ENCODE measurements around the gene CD2BP2.
"Not testable (repeated sequence)": the region's sequence is repeated elsewhere in the genome, so short reads cannot be mapped to it uniquely, and the experiment has no call there.

CD2BP2 gene

DNA sequence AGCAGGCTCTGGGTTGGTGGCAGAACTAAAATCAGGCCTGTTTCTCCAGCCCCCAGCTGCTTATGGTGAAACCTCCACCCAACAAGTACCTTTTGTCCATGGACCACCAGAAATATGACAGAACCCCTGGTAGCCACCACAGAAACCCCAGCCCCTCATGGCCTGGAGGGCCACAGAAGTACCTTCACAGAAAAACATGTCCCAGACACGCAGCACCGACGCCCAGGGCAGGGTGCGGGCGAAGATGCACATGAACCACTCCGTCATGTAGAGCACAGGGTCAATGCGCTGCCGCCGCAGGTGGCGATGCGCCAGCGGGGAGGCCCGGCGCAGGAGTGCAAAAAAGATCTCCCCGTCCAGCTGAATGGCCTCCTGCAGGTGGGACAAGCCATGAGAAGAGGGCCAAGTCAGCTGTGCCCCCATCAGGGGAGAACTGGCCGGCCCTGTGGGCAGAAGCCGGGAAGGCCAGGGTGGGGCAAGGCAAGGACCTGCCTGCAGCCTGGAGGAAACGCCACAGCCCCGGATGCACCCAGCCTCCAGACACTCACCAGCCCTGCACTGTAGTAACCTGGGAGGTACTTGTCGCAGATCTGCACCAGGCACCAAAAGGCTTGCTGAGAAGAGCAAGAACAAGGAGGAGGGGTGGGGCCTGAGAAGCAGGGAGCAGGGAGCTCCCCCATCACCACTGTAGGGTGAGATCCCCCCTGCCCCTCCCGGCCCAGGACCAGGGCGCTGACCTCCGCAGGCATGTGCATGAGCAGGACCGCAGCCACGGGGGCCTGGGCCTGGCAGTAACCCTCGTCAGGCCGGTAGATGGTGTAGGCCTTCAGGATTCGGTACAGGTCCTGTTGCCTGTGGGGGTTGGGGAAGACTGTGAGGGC, 4.1 kb upstream of the CD2BP2 start:
- no peak for DNase-seq (ENCODE audit: low read depth)

DNA sequence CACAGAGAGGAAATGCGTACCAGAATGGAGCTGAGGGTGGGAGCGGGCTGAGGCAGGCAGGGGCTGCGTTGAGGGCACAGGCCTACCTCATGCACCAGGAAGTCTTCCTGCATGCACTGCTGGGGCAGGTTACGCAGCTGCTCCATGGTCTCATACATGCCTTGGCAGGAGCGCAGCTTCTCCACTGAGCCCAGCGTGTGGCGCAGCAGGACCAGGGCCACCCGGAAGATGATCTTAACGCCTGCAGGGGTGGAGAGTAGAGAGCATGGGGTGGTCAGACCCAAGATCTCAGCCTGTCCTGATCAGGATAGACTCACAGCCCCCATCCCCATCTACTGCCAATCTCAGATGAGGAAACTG, 3.4 kb upstream of the CD2BP2 start:
- no peak for DNase-seq (ENCODE audit: low read depth)

GRCh38 chr16:30357715-30358576, 2.8 kb upstream of the CD2BP2 start:
- no peak for DNase-seq (ENCODE audit: low read depth)

GRCh38 chr16:30357085-30357714, 2.1 kb upstream of the CD2BP2 start:
- no peak for DNase-seq (ENCODE audit: low read depth)

GRCh38 chr16:30356401-30357084, 1.4 kb upstream of the CD2BP2 start:
- no peak for DNase-seq (ENCODE audit: low read depth)

- DNase-seq (ENCODE audit: low read depth), result no peak
Observed at GRCh38 chr16:30355954-30356308, 823 bp upstream of the CD2BP2 start.

DNA sequence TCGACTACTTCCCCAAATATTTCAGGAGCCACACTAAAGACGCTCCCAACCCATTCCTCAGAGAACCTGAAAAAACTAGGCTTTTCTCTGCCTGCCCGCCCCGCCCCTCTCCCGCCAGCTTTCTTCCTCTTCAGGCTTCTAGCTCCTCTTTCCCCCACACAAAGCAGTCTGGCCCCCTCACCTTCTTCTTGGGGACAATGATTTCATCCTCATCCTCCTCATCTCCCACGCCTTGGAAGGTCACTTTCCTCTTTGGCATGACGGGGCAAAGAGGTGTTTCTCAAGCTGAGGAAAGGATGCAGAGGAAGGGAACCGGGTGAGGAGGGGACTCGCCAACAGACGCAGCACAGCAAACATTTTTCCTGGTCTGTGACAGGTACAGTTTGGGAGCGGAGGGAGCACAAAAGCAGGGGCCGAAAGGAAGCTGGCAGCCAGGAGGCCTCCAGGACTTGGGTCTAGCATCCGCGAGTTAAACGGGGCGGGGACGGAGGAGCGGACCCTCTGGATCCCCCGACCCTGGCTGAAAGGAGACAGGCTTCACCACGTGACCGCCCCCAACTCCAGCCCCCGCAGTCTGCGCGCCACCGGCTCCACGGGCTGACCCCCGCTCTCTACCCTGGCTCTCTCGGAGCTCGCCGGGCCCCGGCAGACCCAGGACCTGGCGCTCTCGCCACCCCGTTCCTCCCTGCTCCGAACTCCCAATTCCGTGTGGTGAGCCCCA, 525 bp downstream of the CD2BP2 start:
- DNase-seq (ENCODE audit: low read depth), result no peak

GRCh38 chr16:30353438-30354129, 1.5 kb downstream of the CD2BP2 start:
- DNase-seq (ENCODE audit: low read depth), result no peak

GRCh38 chr16:30352488-30353401, 2.4 kb downstream of the CD2BP2 start:
- DNase-seq (ENCODE audit: low read depth), result no peak

GRCh38 chr16:30351586-30352419, 3.3 kb downstream of the CD2BP2 start:
- no peak for DNase-seq (ENCODE audit: low read depth)

DNA sequence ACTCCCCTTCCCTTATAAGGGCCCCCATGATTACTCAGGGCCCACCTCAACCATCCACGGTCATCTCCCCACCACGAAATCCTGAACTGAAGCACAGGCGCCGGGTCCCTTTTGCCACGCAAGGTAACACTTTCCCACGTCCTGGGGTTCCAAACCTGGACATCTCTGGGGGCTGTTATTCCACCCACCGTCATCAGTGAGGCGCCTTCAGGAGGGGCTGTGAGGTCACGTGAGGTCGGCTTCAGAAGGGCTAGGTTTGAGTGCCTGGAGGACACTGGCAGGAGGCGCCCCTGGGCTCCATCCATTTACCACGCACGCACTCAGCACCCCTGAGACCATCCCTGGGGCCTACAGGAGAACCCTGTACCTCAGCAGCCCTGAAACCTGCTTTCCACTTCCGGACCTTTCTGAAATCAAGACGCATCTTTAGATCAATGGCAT, 4.1 kb downstream of the CD2BP2 start:
- no peak for DNase-seq (ENCODE audit: low read depth)

DNA sequence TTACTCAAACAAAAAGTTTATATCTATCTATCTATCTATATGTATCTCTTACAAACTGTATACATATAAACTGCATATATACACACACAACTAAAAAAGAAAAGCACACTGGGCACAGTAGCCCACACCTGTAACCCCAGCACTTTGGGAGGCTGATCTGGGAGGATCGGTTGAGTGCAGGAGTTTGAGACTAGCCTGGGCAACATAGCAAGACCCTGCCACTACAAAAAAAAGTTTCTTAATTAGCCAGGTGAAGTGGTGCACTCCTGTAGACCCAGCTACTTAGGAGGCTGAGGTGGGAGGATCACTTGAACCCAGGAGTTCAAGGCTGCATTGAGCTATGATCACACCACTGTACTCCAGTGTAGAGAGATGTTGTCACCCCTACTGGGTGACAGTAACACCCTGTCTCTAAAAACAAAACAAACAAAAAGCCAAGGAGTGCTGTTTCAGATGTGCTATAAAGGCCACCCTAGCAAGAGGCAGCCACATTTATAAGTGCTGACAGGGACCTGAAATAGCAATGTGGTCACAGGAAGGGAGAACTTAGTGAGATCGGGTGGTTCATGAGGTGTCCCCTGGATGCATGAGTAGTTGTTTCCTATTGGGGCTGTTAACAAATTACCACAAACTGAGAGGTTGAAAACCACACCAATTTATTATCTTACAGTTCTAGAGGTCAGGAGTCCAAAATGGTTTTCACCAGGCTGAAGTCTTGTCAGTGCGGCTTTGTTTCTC, 4.8 kb downstream of the CD2BP2 start:
- DNase-seq (ENCODE audit: low read depth), result no peak

DNA sequence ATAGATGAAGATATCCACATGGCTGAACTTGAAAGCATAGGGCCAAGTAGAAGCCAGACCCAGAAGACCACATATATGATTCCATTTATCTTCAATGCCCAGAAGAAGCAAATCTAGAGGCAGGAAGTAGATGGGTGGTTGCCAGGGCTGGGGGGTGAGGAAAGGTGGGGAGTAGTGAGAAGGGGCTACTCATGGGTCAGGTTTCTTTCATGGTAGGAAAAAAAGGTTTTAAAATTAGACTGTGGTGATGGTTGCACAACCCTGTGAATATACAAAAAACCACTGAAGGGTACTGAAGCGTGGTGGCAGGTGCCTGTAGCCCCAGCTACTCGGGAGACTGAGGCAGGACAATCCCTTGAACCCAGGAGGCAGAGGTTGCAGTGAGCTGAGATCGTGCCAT, 5.4 kb downstream of the CD2BP2 start:
- no peak for DNase-seq (ENCODE audit: low read depth)

GRCh38 chr16:30348929-30349328, 6.2 kb downstream of the CD2BP2 start:
- no peak for DNase-seq (ENCODE audit: low read depth)

DNA sequence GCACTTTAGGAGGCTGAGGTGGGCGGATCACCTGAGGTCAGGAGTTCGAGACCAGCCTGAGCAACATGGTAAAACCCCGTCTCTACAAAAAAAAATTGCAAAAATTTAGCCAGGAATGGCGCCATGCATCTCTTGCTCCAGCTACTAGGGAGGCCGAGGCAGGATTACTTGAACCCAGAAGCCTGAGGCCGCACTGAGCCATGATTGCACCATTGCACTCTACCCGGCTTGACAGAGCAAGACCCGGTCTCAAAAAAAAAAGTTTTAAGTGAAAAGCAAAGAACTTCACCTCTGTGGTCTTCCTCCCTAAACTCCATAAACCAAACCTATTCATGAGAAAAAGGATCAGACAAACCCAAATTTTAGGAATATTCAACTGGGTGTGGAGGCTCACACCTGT, 7.0 kb downstream of the CD2BP2 start:
- DNase-seq (ENCODE audit: low read depth), result no peak

DNA sequence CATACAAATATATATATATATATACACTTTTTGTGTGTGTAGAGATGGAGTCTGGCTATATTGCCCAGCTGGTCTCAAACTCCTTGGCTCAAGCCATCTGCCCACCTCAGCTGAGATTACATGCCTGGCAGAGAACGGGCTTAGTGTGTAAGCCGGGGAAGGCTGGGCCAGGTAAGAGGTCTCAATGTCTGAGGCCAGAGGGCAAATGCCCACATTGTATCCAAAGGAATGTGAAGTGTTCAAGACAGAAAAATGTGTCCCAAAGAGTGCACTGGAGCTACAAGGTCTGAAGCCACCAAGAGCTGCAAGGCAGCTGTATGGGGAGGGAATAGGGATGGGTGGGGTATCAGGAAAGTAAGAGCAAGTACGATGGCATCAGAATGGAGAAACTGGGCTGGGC, 8.8 kb downstream of the CD2BP2 start:
- DNase-seq (ENCODE audit: low read depth), result no peak

DNA sequence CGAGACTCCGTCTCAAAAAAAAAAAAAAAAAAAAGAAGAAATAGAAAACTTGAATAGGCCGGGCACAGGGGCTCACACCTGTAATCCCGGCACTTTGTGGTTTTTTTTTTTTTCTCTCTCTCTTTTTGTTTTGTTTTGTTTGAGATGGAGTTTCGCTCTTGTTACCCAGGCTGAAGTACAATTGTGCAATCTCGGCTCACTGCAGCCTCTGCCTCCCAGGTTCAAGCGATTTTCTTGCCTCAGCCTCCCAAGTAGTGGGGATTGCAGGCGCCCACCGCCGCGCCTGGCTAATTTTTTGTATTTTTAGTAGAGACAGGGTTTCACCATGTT, 11.7 kb downstream of the CD2BP2 start:
- not testable (repeated sequence) for DNase-seq (ENCODE audit: low read depth)

- DNase-seq (ENCODE audit: low read depth), result no peak
Observed at GRCh38 chr16:30342751-30343490, 12.2 kb downstream of the CD2BP2 start.

Measured in stimulated activated CD8-positive, alpha-beta memory T cell treated with anti-CD3 and anti-CD28 coated beads, Interleukin-15, amount 100 ng/mL, for 24 hours (primary cell).